ENCODE results near the gene OR7A10. TPM values are rescaled to one million over a fixed set of nuclear protein-coding genes. Genes with fewer than 3 reads are reported as not detected.

Gene OR7A10
- total RNA-seq, 2 experiments from 2014 or later = not detected

GRCh38 chr19:14837391-14837790, 11.3 kb downstream of the OR7A10 start:
- CTCF ChIA-PET = no interaction called here
- TF ChIP-seq CTCF (IDR thresholded peaks at IDR 0.05) = no peak
- Mint-ChIP-seq H3K27ac (no peak overlapping the region), H3K4me3 (no peak overlapping the region), H3K4me1 (ENCODE audit: low read depth) (no peaks in the 10 kb centered on the region), H3K27me3 (peaks cover 9% of the 10 kb centered on the region), H3K36me3 (ENCODE audit: low read depth) (no peaks in the 10 kb centered on the region), H3K9me3 (no peaks in the 10 kb centered on the region)
- DNase-seq = no peak
- intact Hi-C loops (cut with micrococcal nuclease) = no loop called here
- POLR2A ChIA-PET = no interaction called here
- ATAC-seq = no peak

GRCh38 chr19:14835011-14835410, 13.7 kb downstream of the OR7A10 start, which contains the start of the genes OR7A5 and OR7C1:
TSS of gene OR7A5 (minus strand) at chr19:14835185. CDS start at chr19:14828241, 6,944 bp downstream.
TSS of gene OR7C1 (minus strand) at chr19:14835185. CDS start at chr19:14800136, 35,049 bp downstream.
- Mint-ChIP-seq H3K27ac (no peak within 1 kb of the TSS), H3K4me1 (ENCODE audit: low read depth) (no peaks in the 10 kb centered on the region), H3K27me3 (peaks cover 5% of the 10 kb centered on the region), H3K9me3 (no peaks in the 10 kb centered on the region), H3K4me3 (no peak within 1 kb of the TSS), H3K36me3 (ENCODE audit: low read depth) (no peaks in the 10 kb centered on the region)
- intact Hi-C loops (cut with micrococcal nuclease) = no loop called here
- TF ChIP-seq CTCF (IDR thresholded peaks at IDR 0.05) = no peak
- CTCF ChIA-PET = no interaction called here
- ATAC-seq (no peak), DNase-seq (no peak)
- POLR2A ChIA-PET = no interaction called here

- Mint-ChIP-seq H3K27ac (no peak overlapping the region), H3K4me3 (no peak overlapping the region), H3K36me3 (ENCODE audit: low read depth) (no peaks in the 10 kb centered on the region), H3K4me1 (ENCODE audit: low read depth) (no peaks in the 10 kb centered on the region), H3K27me3 (peaks cover 21% of the 10 kb centered on the region), H3K9me3 (no peaks in the 10 kb centered on the region)
- POLR2A ChIA-PET = no interaction called here
- CTCF ChIA-PET = no interaction called here
- DNase-seq (no peak), ATAC-seq (no peak)
- intact Hi-C loops (cut with micrococcal nuclease) = no loop called here
- TF ChIP-seq CTCF (IDR thresholded peaks at IDR 0.05) = no peak
These were observed 18.0 kb downstream of the OR7A10 start for GRCh38 chr19:14830702-14831101.

GRCh38 chr19:14826006-14826405, 22.7 kb downstream of the OR7A10 start:
- Mint-ChIP-seq H3K27ac (no peak overlapping the region), H3K36me3 (ENCODE audit: low read depth) (no peaks in the 10 kb centered on the region), H3K4me1 (ENCODE audit: low read depth) (no peaks in the 10 kb centered on the region), H3K4me3 (no peak overlapping the region), H3K9me3 (no peaks in the 10 kb centered on the region), H3K27me3 (peaks cover 28% of the 10 kb centered on the region)
- intact Hi-C loops (cut with micrococcal nuclease) = no loop called here
- ChIA-PET CTCF (interaction anchor here (1.3 kb wide), 1 partner anchor 40 kb away, joined by 4 read pairs; no protein-coding TSS in a partner anchor), POLR2A (no interaction called here)
- no peak for TF ChIP-seq CTCF (IDR thresholded peaks at IDR 0.05)
- DNase-seq (no peak), ATAC-seq (no peak)

- H3K4me1 Mint-ChIP-seq (ENCODE audit: low read depth) = no peaks in the 10 kb centered on the region
- DNase-seq = no peak
- ChIA-PET POLR2A (no interaction called here), CTCF (no interaction called here)
- H3K27ac Mint-ChIP-seq = no peak overlapping the region
- H3K27me3 Mint-ChIP-seq = peaks cover 28% of the 10 kb centered on the region
- H3K36me3 Mint-ChIP-seq (ENCODE audit: low read depth) = no peaks in the 10 kb centered on the region
- no peak for TF ChIP-seq CTCF (IDR thresholded peaks at IDR 0.05)
- H3K4me3 Mint-ChIP-seq = no peak overlapping the region
- ATAC-seq = no peak
- no peaks in the 10 kb centered on the region for H3K9me3 Mint-ChIP-seq
- intact Hi-C loops (cut with micrococcal nuclease) = no loop called here
These were observed 26.8 kb downstream of the OR7A10 start for GRCh38 chr19:14821937-14822336.
